Renal cortex interstitium (tissue), 15 donors: ENCODE measurements around the gene CTDNEP1. TPM values are rescaled to one million over a fixed set of nuclear protein-coding genes. Genes with fewer than 3 reads are reported as not detected.

Experiments
- DNase-seq, 11 donors: peaks; one replicate each; pipeline ENCODE4 v3.0.0-alpha.2; 2013; ENCODE audit warnings: low read depth in 9 of 11, low spot score in 4 of 11; ENCODE audit errors: extremely low read depth in 1 of 11
- long read RNA-seq, 16 experiments: transcript quantifications; one replicate each; lab custom pipeline, GENCODE V29; 2026
- polyA plus RNA-seq, 3 donors: library from polyadenylated mRNA; unstranded; fragments of 120-200 nt; gene quantifications; one replicate each; pipeline ENCODE4 v1.2.1, GENCODE V29; 2013; ENCODE audit not compliant: insufficient read length in 3 of 3

CTDNEP1 gene
- polyA plus RNA-seq = 100 to 1,000 TPM; 151 to 152 (median 151) TPM
- long read RNA-seq, donor 1, transcript CTDNEP1-210 (8 exons, 1,708 nt) = major isoform, 24 of 38 reads
- long read RNA-seq, donor 1, partial matches to known transcripts = 13 of 38 reads
- long read RNA-seq, donor 1, other reads (novel, unspliced or antisense) = 0 of 38 reads
- long read RNA-seq, donor 2, transcript CTDNEP1-210 (8 exons, 1,708 nt) = major isoform, 13 of 23 reads
- long read RNA-seq, donor 2, partial matches to known transcripts = 7 of 23 reads
- long read RNA-seq, donor 2, other reads (novel, unspliced or antisense) = 0 of 23 reads
- long read RNA-seq, donor 3, transcript CTDNEP1-210 (8 exons, 1,708 nt) = major isoform, 43 of 90 reads
- long read RNA-seq, donor 3, partial matches to known transcripts = 35 of 90 reads
- long read RNA-seq, donor 3, other reads (novel, unspliced or antisense) = 11 of 90 reads
- long read RNA-seq, donor 4, transcript CTDNEP1-210 (8 exons, 1,708 nt) = major isoform, 32 of 39 reads
- long read RNA-seq, donor 4, partial matches to known transcripts = 5 of 39 reads
- long read RNA-seq, donor 4, other reads (novel, unspliced or antisense) = 0 of 39 reads
- long read RNA-seq, donor 5 = 0 reads
- long read RNA-seq, donor 6, transcript CTDNEP1-210 (8 exons, 1,708 nt) = major isoform, 26 of 77 reads
- long read RNA-seq, donor 6, partial matches to known transcripts = 41 of 77 reads
- long read RNA-seq, donor 6, other reads (novel, unspliced or antisense) = 6 of 77 reads
- long read RNA-seq, donor 7, transcript CTDNEP1-204 (2 exons, 393 nt) = minor isoform, 5 of 55 reads
- long read RNA-seq, donor 7, transcript CTDNEP1-210 (8 exons, 1,708 nt) = major isoform, 34 of 55 reads
- long read RNA-seq, donor 7, partial matches to known transcripts = 14 of 55 reads
- long read RNA-seq, donor 7, other reads (novel, unspliced or antisense) = 0 of 55 reads
- long read RNA-seq, donor 8 = 0 reads
- long read RNA-seq, donor 9, transcript CTDNEP1-210 (8 exons, 1,708 nt) = major isoform, 28 of 41 reads
- long read RNA-seq, donor 9, partial matches to known transcripts = 7 of 41 reads
- long read RNA-seq, donor 9, other reads (novel, unspliced or antisense) = 5 of 41 reads
- long read RNA-seq, donor 10, transcript CTDNEP1-210 (8 exons, 1,708 nt) = major isoform, 28 of 49 reads
- long read RNA-seq, donor 10, partial matches to known transcripts = 20 of 49 reads
- long read RNA-seq, donor 10, other reads (novel, unspliced or antisense) = 0 of 49 reads
- long read RNA-seq, donor 11, transcript CTDNEP1-210 (8 exons, 1,708 nt) = major isoform, 31 of 46 reads
- long read RNA-seq, donor 11, partial matches to known transcripts = 9 of 46 reads
- long read RNA-seq, donor 11, other reads (novel, unspliced or antisense) = 6 of 46 reads
- long read RNA-seq, donor 12, transcript CTDNEP1-210 (8 exons, 1,708 nt) = major isoform, 9 of 10 reads
- long read RNA-seq, donor 12, partial matches to known transcripts = 0 of 10 reads
- long read RNA-seq, donor 12, other reads (novel, unspliced or antisense) = 0 of 10 reads
- long read RNA-seq, donor 13 = 0 reads
- long read RNA-seq, donor 14, transcript CTDNEP1-210 (8 exons, 1,708 nt) = major isoform, 22 of 29 reads
- long read RNA-seq, donor 14, partial matches to known transcripts = 6 of 29 reads
- long read RNA-seq, donor 14, other reads (novel, unspliced or antisense) = 0 of 29 reads
- long read RNA-seq, donor 15, transcript CTDNEP1-210 (8 exons, 1,708 nt) = major isoform, 15 of 25 reads
- long read RNA-seq, donor 15, partial matches to known transcripts = 9 of 25 reads
- long read RNA-seq, donor 15, other reads (novel, unspliced or antisense) = 0 of 25 reads
- long read RNA-seq, donor 16, transcript CTDNEP1-210 (8 exons, 1,708 nt) = major isoform, 99 of 142 reads
- long read RNA-seq, donor 16, partial matches to known transcripts = 29 of 142 reads
- long read RNA-seq, donor 16, other reads (novel, unspliced or antisense) = 11 of 142 reads

- peak in 10 of 11 donors; percentile 99 to 100 (median 100) for DNase-seq
Observed at GRCh38 chr17:7251661-7252175, at the start of gene CTDNEP1. CTDNEP1 (minus strand) TSS chr17:7251734; CDS start chr17:7251296, 438 bp downstream.

- DNase-seq = peak in 5 of 11 donors; percentile 62 to 77 (median 72)
Observed at GRCh38 chr17:7296189-7296861, 44.8 kb upstream of the CTDNEP1 start.

GRCh38 chr17:7295230-7296180 is 44.0 kb upstream of the CTDNEP1 start:
- no peak for DNase-seq

GRCh38 chr17:7294614-7295153 is 43.1 kb upstream of the CTDNEP1 start, which contains the start of gene YBX2:
YBX2 (minus strand) TSS chr17:7294639; CDS start chr17:7294500, 139 bp downstream.
- DNase-seq = peak in 1 of 11 donors; percentile 54

- no peak for DNase-seq
Observed at GRCh38 chr17:7293816-7294613, 42.5 kb upstream of the CTDNEP1 start.

GRCh38 chr17:7293159-7293558 is 41.6 kb upstream of the CTDNEP1 start:
- DNase-seq = no peak

- no peak for DNase-seq
Observed at GRCh38 chr17:7292729-7293128, 41.2 kb upstream of the CTDNEP1 start.

- no peak for DNase-seq
Observed at GRCh38 chr17:7292194-7292593, 40.7 kb upstream of the CTDNEP1 start.

- no peak for DNase-seq
Observed at GRCh38 chr17:7290685-7291084, 39.2 kb upstream of the CTDNEP1 start.

GRCh38 chr17:7290166-7290565 is 38.6 kb upstream of the CTDNEP1 start:
- DNase-seq = no peak

- no peak for DNase-seq
Observed at GRCh38 chr17:7289256-7290032, 37.9 kb upstream of the CTDNEP1 start.

GRCh38 chr17:7285679-7286078 is 34.1 kb upstream of the CTDNEP1 start:
- no peak for DNase-seq

GRCh38 chr17:7284911-7285310 is 33.4 kb upstream of the CTDNEP1 start:
- no peak for DNase-seq
